ENCODE data around the gene CWC22.

DNA sequence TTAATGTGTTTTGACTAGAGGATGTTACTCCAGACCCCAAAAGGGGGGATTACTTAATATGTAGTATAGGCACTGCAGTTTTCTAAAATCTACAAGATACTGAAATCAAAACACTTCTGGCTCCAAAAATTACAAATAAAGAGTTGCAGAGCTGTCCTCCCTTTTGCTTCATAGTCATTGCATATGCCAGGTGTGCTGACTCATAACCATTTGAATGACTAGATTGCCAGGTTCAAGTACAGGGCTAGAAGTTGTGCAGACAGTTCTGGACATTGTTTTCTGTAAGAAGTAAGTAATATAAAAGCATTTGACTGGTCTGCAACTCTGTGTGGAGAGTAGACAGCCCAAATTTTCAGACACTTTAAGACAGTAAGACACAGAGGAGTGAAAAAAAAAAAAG is 6.7 kb downstream of the CWC22 start:
- TF ChIP-seq, protein P1, sequence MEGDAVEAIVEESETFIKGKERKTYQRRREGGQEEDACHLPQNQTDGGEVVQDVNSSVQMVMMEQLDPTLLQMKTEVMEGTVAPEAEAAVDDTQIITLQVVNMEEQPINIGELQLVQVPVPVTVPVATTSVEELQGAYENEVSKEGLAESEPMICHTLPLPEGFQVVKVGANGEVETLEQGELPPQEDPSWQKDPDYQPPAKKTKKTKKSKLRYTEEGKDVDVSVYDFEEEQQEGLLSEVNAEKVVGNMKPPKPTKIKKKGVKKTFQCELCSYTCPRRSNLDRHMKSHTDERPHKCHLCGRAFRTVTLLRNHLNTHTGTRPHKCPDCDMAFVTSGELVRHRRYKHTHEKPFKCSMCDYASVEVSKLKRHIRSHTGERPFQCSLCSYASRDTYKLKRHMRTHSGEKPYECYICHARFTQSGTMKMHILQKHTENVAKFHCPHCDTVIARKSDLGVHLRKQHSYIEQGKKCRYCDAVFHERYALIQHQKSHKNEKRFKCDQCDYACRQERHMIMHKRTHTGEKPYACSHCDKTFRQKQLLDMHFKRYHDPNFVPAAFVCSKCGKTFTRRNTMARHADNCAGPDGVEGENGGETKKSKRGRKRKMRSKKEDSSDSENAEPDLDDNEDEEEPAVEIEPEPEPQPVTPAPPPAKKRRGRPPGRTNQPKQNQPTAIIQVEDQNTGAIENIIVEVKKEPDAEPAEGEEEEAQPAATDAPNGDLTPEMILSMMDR (IDR thresholded peaks at IDR 0.05; ENCODE audit: insufficient read depth, low read length): no peak
- TF ChIP-seq SPI1 (IDR thresholded peaks at IDR 0.05; ENCODE audit: borderline replicate concordance, low read depth) (no peak), POLR2AphosphoS5 (IDR thresholded peaks at IDR 0.05; ENCODE audit: low read depth) (no peak), GABPA (IDR thresholded peaks at IDR 0.05; ENCODE audit: low read depth) (no peak)
- TF ChIP-seq, protein P2, sequence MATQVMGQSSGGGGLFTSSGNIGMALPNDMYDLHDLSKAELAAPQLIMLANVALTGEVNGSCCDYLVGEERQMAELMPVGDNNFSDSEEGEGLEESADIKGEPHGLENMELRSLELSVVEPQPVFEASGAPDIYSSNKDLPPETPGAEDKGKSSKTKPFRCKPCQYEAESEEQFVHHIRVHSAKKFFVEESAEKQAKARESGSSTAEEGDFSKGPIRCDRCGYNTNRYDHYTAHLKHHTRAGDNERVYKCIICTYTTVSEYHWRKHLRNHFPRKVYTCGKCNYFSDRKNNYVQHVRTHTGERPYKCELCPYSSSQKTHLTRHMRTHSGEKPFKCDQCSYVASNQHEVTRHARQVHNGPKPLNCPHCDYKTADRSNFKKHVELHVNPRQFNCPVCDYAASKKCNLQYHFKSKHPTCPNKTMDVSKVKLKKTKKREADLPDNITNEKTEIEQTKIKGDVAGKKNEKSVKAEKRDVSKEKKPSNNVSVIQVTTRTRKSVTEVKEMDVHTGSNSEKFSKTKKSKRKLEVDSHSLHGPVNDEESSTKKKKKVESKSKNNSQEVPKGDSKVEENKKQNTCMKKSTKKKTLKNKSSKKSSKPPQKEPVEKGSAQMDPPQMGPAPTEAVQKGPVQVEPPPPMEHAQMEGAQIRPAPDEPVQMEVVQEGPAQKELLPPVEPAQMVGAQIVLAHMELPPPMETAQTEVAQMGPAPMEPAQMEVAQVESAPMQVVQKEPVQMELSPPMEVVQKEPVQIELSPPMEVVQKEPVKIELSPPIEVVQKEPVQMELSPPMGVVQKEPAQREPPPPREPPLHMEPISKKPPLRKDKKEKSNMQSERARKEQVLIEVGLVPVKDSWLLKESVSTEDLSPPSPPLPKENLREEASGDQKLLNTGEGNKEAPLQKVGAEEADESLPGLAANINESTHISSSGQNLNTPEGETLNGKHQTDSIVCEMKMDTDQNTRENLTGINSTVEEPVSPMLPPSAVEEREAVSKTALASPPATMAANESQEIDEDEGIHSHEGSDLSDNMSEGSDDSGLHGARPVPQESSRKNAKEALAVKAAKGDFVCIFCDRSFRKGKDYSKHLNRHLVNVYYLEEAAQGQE (IDR thresholded peaks at IDR 0.05; ENCODE audit: insufficient replicate concordance, low read depth): no peak
